ENCODE results near the gene NPTX2.

Gene NPTX2

GRCh38 chr7:98618786-98619185 is 1.7 kb downstream of the NPTX2 start:
- no peaks in the 10 kb centered on the region for H3K79me2 ChIP-seq (ENCODE audit: insufficient read depth, low read length)
- H3K4me1 ChIP-seq (ENCODE audit: insufficient read depth, low read length): peaks cover 8% of the 10 kb centered on the region
- TF ChIP-seq EZH2 (IDR thresholded peaks at IDR 0.05; ENCODE audit: borderline replicate concordance, low read depth, low read length, severe bottlenecking) (no peak), CTCF (IDR thresholded peaks at IDR 0.05; ENCODE audit: borderline replicate concordance, extremely low read depth, low read length, poor library complexity, severe bottlenecking) (no peak)
- H3K27me3 ChIP-seq (ENCODE audit: insufficient read depth, low read length, poor library complexity): peaks cover 18% of the 10 kb centered on the region
- H3K36me3 ChIP-seq (ENCODE audit: insufficient read depth, low read length): no peaks in the 10 kb centered on the region
- H3K27ac ChIP-seq (ENCODE audit: low read length): no peak overlapping the region
- no peak overlapping the region for H2AFZ ChIP-seq (ENCODE audit: low read depth, low read length)
- ATAC-seq (ENCODE audit: insufficient read depth, low read depth) (no peak), DNase-seq (no peak)
- H3K4me3 ChIP-seq (ENCODE audit: low read depth in 1 of 2, low read length in 2 of 2): no peak overlapping the region
- H3K4me2 ChIP-seq (ENCODE audit: insufficient read depth, low read length): no peak overlapping the region
- no peak overlapping the region for H3K9ac ChIP-seq (ENCODE audit: low read depth, low read length)
- H3K9me3 ChIP-seq (ENCODE audit: insufficient read depth, low read length, severe bottlenecking): no peaks in the 10 kb centered on the region
- H4K20me1 ChIP-seq (ENCODE audit: insufficient read depth, low read length): peaks cover 10% of the 10 kb centered on the region

GRCh38 chr7:98619450-98620321 is 2.6 kb downstream of the NPTX2 start:
- ATAC-seq (ENCODE audit: insufficient read depth, low read depth) (no peak), DNase-seq (no peak)
- H3K27me3 ChIP-seq (ENCODE audit: insufficient read depth, low read length, poor library complexity): peaks cover 18% of the 10 kb centered on the region
- peaks cover 7% of the 10 kb centered on the region for H4K20me1 ChIP-seq (ENCODE audit: insufficient read depth, low read length)
- H2AFZ ChIP-seq (ENCODE audit: low read depth, low read length): no peak overlapping the region
- no peaks in the 10 kb centered on the region for H3K36me3 ChIP-seq (ENCODE audit: insufficient read depth, low read length)
- H3K79me2 ChIP-seq (ENCODE audit: insufficient read depth, low read length): no peaks in the 10 kb centered on the region
- no peaks in the 10 kb centered on the region for H3K9me3 ChIP-seq (ENCODE audit: insufficient read depth, low read length, severe bottlenecking)
- no peak overlapping the region for H3K9ac ChIP-seq (ENCODE audit: low read depth, low read length)
- peaks cover 8% of the 10 kb centered on the region for H3K4me1 ChIP-seq (ENCODE audit: insufficient read depth, low read length)
- TF ChIP-seq CTCF (IDR thresholded peaks at IDR 0.05; ENCODE audit: borderline replicate concordance, extremely low read depth, low read length, poor library complexity, severe bottlenecking) (no peak), EZH2 (IDR thresholded peaks at IDR 0.05; ENCODE audit: borderline replicate concordance, low read depth, low read length, severe bottlenecking) (no peak)
- H3K27ac ChIP-seq (ENCODE audit: low read length): no peak overlapping the region
- H3K4me2 ChIP-seq (ENCODE audit: insufficient read depth, low read length): no peak overlapping the region
- no peak overlapping the region for H3K4me3 ChIP-seq (ENCODE audit: low read depth in 1 of 2, low read length in 2 of 2)

DNA sequence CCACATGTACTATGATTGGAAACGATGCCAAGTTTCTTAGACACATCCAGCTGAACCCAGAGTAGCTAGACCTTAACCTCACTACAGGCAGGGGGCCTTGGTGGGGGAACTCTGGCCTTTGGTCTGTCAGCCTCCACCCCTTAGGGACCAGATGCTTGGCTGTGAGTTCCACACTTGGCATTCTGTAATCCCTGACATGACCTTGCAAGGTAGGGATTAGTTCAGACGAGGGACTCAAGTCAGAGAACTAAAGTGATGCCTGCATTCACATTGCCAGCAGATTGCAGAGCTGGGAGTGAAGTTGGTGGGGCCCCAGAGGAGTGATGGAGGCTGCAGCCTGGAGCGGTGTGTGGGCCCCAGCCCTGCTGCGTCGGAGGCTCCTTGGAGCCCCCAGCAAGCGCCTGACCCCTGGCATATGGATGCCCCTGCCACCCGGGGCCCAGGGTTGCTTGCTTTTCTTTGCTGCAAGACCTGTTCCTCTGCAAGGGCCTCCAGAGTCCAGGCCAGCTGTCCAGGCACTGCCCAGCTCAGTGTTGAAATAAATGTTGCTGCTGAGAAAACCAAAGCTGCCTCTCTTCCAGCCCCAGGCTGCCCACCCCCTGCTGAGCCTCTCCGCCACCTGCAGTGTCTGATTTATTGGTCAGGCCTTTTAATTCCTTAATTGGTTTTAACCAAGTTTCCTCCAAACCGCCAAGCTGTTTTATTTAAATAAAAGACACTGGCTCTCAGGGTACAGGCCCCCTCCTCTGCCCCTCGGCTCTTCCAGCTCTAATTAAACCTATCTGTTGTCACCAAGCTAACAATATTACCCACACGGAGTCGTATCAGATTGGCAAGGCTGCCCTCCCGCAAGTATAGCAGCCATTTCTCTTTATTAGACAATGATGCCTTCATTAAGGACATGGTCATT is 4.7 kb downstream of the NPTX2 start:
- ATAC-seq (ENCODE audit: insufficient read depth, low read depth) (no peak), DNase-seq (no peak)
- H3K4me1 ChIP-seq (ENCODE audit: insufficient read depth, low read length): peaks cover 8% of the 10 kb centered on the region

More for the DNA sequence above, 4.7 kb downstream of the NPTX2 start:
- Histone ChIP-seq H2AFZ (ENCODE audit: low read depth, low read length) (no peak overlapping the region), H3K4me2 (ENCODE audit: insufficient read depth, low read length) (no peak overlapping the region), H3K4me3 (ENCODE audit: low read depth in 1 of 2, low read length in 2 of 2) (no peak overlapping the region), H3K9me3 (ENCODE audit: insufficient read depth, low read length, severe bottlenecking) (no peaks in the 10 kb centered on the region), H4K20me1 (ENCODE audit: insufficient read depth, low read length) (peaks cover 7% of the 10 kb centered on the region), H3K36me3 (ENCODE audit: insufficient read depth, low read length) (no peaks in the 10 kb centered on the region), H3K79me2 (ENCODE audit: insufficient read depth, low read length) (no peaks in the 10 kb centered on the region), H3K27ac (ENCODE audit: low read length) (no peak overlapping the region), H3K9ac (ENCODE audit: low read depth, low read length) (no peak overlapping the region), H3K27me3 (ENCODE audit: insufficient read depth, low read length, poor library complexity) (peaks cover 18% of the 10 kb centered on the region)
- no peak for TF ChIP-seq EZH2 (IDR thresholded peaks at IDR 0.05; ENCODE audit: borderline replicate concordance, low read depth, low read length, severe bottlenecking)
- no peak for TF ChIP-seq CTCF (IDR thresholded peaks at IDR 0.05; ENCODE audit: borderline replicate concordance, extremely low read depth, low read length, poor library complexity, severe bottlenecking)
